H9 (cell line): Measurements from ENCODE around the gene HSPB1. TPM values are rescaled to one million over a fixed set of nuclear protein-coding genes. Genes with fewer than 3 reads are reported as not detected.

Experiments used
- DNase-seq: peaks from one replicate; pipeline ENCODE4 v3.0.0-alpha.2; 2017
- H2AFZ ChIP-seq: one replicate; pipeline ENCODE4 v1.6.1; 2013; ENCODE audit warnings: mild to moderate bottlenecking, low read length, control low read depth, moderate library complexity
- H2AK5ac ChIP-seq: 2 replicates; pipeline ENCODE4 v1.6.1; 2013; ENCODE audit warnings: low read length, control low read depth, mixed read lengths; ENCODE audit not compliant: insufficient read length
- H2BK120ac ChIP-seq: one replicate; pipeline ENCODE4 v1.6.1; 2013; ENCODE audit warnings: low read depth, mild to moderate bottlenecking, low read length, control low read depth, inconsistent platforms; ENCODE audit not compliant: poor library complexity, severe bottlenecking
- H2BK12ac ChIP-seq: 2 replicates; pipeline ENCODE4 v1.6.1; 2013; ENCODE audit warnings: low read length, control low read depth, mixed read lengths, low read depth; ENCODE audit not compliant: insufficient read length
- H2BK15ac ChIP-seq: 2 replicates; pipeline ENCODE4 v1.6.1; 2013; ENCODE audit warnings: low read depth, low read length, control low read depth
- H2BK20ac ChIP-seq: one replicate; pipeline ENCODE4 v1.6.1; 2013; ENCODE audit warnings: low read depth, mild to moderate bottlenecking, low read length, control low read depth, inconsistent platforms; ENCODE audit not compliant: poor library complexity, severe bottlenecking
- H2BK5ac ChIP-seq: 2 replicates; pipeline ENCODE4 v1.6.1; 2013; ENCODE audit warnings: low read length, control low read depth, mixed read lengths; ENCODE audit not compliant: insufficient read length
- H3K14ac ChIP-seq: 2 replicates; pipeline ENCODE4 v1.6.1; 2013; ENCODE audit warnings: low read length, control low read depth; ENCODE audit not compliant: insufficient read depth
- H3K18ac ChIP-seq: 2 replicates; pipeline ENCODE4 v1.6.1; 2013; ENCODE audit warnings: low read depth, mild to moderate bottlenecking, mixed read lengths, low read length, control low read depth; ENCODE audit not compliant: insufficient read length
- H3K23ac ChIP-seq: 2 replicates; pipeline ENCODE4 v1.6.1; 2013; ENCODE audit warnings: low read length, control low read depth, mixed read lengths, low read depth; ENCODE audit not compliant: insufficient read length
- H3K23me2 ChIP-seq: 2 replicates; pipeline ENCODE4 v1.6.1; 2013; ENCODE audit warnings: low read depth, mild to moderate bottlenecking, mixed read lengths, low read length, control low read depth; ENCODE audit not compliant: insufficient read length, poor library complexity, severe bottlenecking
- H3K27ac ChIP-seq: 2 replicates; pipeline ENCODE4 v1.5.1; 2013; ENCODE audit warnings: low read length, control low read depth, mixed read lengths, low read depth; ENCODE audit not compliant: insufficient read length
- H3K27me3 ChIP-seq: 2 replicates; pipeline ENCODE4 v1.6.1; 2013; ENCODE audit warnings: low read length, control low read depth, inconsistent platforms; ENCODE audit not compliant: insufficient read depth
- H3K4ac ChIP-seq: 2 replicates; pipeline ENCODE4 v1.6.1; 2013; ENCODE audit warnings: low read depth, mild to moderate bottlenecking, control low read depth, inconsistent platforms, low read length, moderate library complexity
- H3K4me1 ChIP-seq: 2 replicates; pipeline ENCODE4 v1.6.1; 2013; ENCODE audit warnings: low read length, control low read depth, inconsistent platforms; ENCODE audit not compliant: insufficient read depth
- H3K4me2 ChIP-seq: 2 replicates; pipeline ENCODE4 v1.6.1; 2013; ENCODE audit warnings: low read length, control low read depth, mixed read lengths; ENCODE audit not compliant: insufficient read length, insufficient read depth
- H3K56ac ChIP-seq: 2 replicates; pipeline ENCODE4 v1.6.1; 2013; ENCODE audit warnings: low read depth, mild to moderate bottlenecking, mixed read lengths, low read length, control low read depth; ENCODE audit not compliant: insufficient read length
- H3K79me1 ChIP-seq: 2 replicates; pipeline ENCODE4 v1.6.1; 2013; ENCODE audit warnings: low read depth, mild to moderate bottlenecking, moderate library complexity, low read length, control low read depth, inconsistent platforms; ENCODE audit not compliant: insufficient read depth, poor library complexity, severe bottlenecking
- H3K79me2 ChIP-seq: 2 replicates; pipeline ENCODE4 v1.6.1; 2013; ENCODE audit warnings: low read length, control low read depth, inconsistent platforms; ENCODE audit not compliant: insufficient read depth
- H3K9ac ChIP-seq: 2 replicates; pipeline ENCODE4 v1.6.1; 2013; ENCODE audit warnings: low read length, control low read depth, mixed read lengths; ENCODE audit not compliant: insufficient read length; ENCODE audit errors: extremely low read depth
- H3K9me3 ChIP-seq: one replicate; pipeline ENCODE4 v1.6.1; 2013; ENCODE audit warnings: low read depth, low read length, inconsistent platforms; ENCODE audit not compliant: control insufficient read depth
- H3T11ph ChIP-seq: one replicate; pipeline ENCODE4 v1.6.1; 2013; ENCODE audit warnings: mild to moderate bottlenecking, low read length, control low read depth, inconsistent platforms
- H4K20me1 ChIP-seq: one replicate; pipeline ENCODE4 v1.6.1; 2013; ENCODE audit not compliant: control insufficient read depth, insufficient read length, insufficient read depth
- H4K5ac ChIP-seq: 2 replicates; pipeline ENCODE4 v1.6.1; 2013; ENCODE audit warnings: low read depth, mild to moderate bottlenecking, mixed read lengths, low read length, control low read depth; ENCODE audit not compliant: insufficient read length
- H4K8ac ChIP-seq: replicated peaks from 2 replicates; pipeline ENCODE4 v1.6.1; 2013; ENCODE audit warnings: low read length, control low read depth, mixed read lengths, low read depth; ENCODE audit not compliant: insufficient read length
- H4K91ac ChIP-seq: 2 replicates; pipeline ENCODE4 v1.6.1; 2013; ENCODE audit warnings: low read depth, mild to moderate bottlenecking, moderate library complexity, mixed read lengths, low read length, control low read depth; ENCODE audit not compliant: insufficient read length
- H3K27ac Mint-ChIP-seq, 3 experiments: 2 replicates in 2 of 3; 3 replicates in 1 of 3; pipeline ENCODE4 v1.8.0; 2020 to 2021; ENCODE audit warnings: mixed read lengths in 3 of 3, mild to moderate bottlenecking in 1 of 3, moderate library complexity in 1 of 3
- H3K27me3 Mint-ChIP-seq: 2 replicates; pipeline ENCODE4 v1.8.0; 2021; ENCODE audit warnings: low read depth, mild to moderate bottlenecking, moderate library complexity, mixed read lengths
- H3K36me3 Mint-ChIP-seq, 3 experiments: 2 replicates in 2 of 3; 3 replicates in 1 of 3; pipeline ENCODE4 v1.8.0; 2020 to 2021; ENCODE audit warnings: low read depth in 3 of 3, mixed read lengths in 3 of 3; ENCODE audit not compliant: insufficient read depth in 1 of 3
- H3K4me1 Mint-ChIP-seq, 2 experiments: 2 replicates each; pipeline ENCODE4 v1.8.0; 2020; ENCODE audit warnings: mixed read lengths in 2 of 2
- H3K4me3 Mint-ChIP-seq, 2 experiments: 2 replicates in 1 of 2; 3 replicates in 1 of 2; pipeline ENCODE4 v1.8.0; 2020 to 2021; ENCODE audit warnings: mild to moderate bottlenecking in 2 of 2, mixed read lengths in 2 of 2, moderate library complexity in 1 of 2
- H3K9me3 Mint-ChIP-seq, 2 experiments: 2 replicates in 1 of 2; 3 replicates in 1 of 2; pipeline ENCODE4 v1.8.0; 2020; ENCODE audit warnings: mild to moderate bottlenecking in 2 of 2, mixed read lengths in 2 of 2, moderate library complexity in 1 of 2
- WGBS: extraction: QIAGEN DNeasy Blood & Tissue Kit; methylation state at CpG from one replicate; pipeline ENCODE4 v1.1.7; 2013; ENCODE audit warnings: missing lambda C conversion rate, low lambda C conversion rate, mixed read lengths; ENCODE audit not compliant: insufficient read length; ENCODE audit errors: extremely low coverage; 5-methylcytosine and 5-hydroxymethylcytosine counted together
- total RNA-seq: library from RNA; stranded (reverse); gene quantifications from 2 replicates; pipeline ENCODE4 v1.2.1, GENCODE V29; 2021
- TF ChIP-seq, protein P1 (sequence below): fragments of 200-600 bp; sonication (generic); conservative IDR thresholded peaks from 3 replicates; pipeline ENCODE4 v1.8.0; 2021; ENCODE audit warnings: antibody characterized with exemption, mild to moderate bottlenecking

The HSPB1 gene
- total RNA-seq, 1 experiment from 2014 or later, result 186 TPM

DNA sequence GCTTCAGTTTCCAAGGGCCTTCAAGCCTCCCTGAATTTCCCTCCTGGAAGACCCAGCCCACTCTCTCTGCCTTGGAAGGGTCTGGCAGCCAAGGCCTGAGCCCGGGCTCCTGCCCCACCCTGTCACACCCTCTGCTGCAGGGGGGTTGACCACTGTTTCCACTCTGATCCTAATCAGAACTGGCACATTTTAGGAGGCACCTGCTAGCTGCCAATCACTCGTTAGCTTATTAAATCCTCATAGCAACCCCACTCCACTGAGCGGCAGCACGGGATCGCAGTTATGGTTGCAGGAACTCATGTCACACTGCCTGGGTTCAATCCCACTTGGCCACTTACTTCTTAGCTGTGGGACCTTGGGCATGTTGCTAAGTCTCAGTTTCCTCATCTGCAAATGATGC lies 12.9 kb downstream of the HSPB1 start:
- no peak overlapping the region for H3K4me3 Mint-ChIP-seq
- Histone ChIP-seq H3K9me3 (no peaks in the 10 kb centered on the region), H3K9ac (no peak overlapping the region), H2BK20ac (no peak overlapping the region), H2AK5ac (no peak overlapping the region), H4K20me1 (no peaks in the 10 kb centered on the region), H3K79me2 (no peaks in the 10 kb centered on the region), H3K23ac (no peak overlapping the region), H2BK120ac (no peak overlapping the region), H3K4me2 (no peak overlapping the region), H3K23me2 (peaks cover 3% of the 10 kb centered on the region), H3K27me3 (no peaks in the 10 kb centered on the region), H2BK12ac (no peak overlapping the region), H3K18ac (no peak overlapping the region), H3K14ac (no peak overlapping the region), H3K56ac (no peak overlapping the region), H3K27ac (no peak overlapping the region), H3K4ac (no peak overlapping the region), H4K91ac (no peak overlapping the region), H2BK15ac (no peak overlapping the region; the same call in 1 of the 2 replicates), H3T11ph (no peak overlapping the region), H2AFZ (no peak overlapping the region), H4K5ac (no peak overlapping the region), H4K8ac (no peak overlapping the region), H3K79me1 (no peaks in the 10 kb centered on the region), H3K4me1 (peaks cover 4% of the 10 kb centered on the region; the same call in 1 of the 2 replicates), H2BK5ac (no peak overlapping the region)
- no peak overlapping the region for H3K27ac Mint-ChIP-seq
- peaks cover 0 to 3% (median under 1%) of the 10 kb centered on the region in 3 experiments; a peak in 1 of 7 replicates for H3K36me3 Mint-ChIP-seq
- no CpG with 5 or more reads among the region's 5 CpGs for WGBS
- 0 out of 5 replicates have a peak, but pooled peaks cover 0 to 1% of the 10 kb centered on the region in 2 experiments for H3K9me3 Mint-ChIP-seq
- TF ChIP-seq, protein P1, sequence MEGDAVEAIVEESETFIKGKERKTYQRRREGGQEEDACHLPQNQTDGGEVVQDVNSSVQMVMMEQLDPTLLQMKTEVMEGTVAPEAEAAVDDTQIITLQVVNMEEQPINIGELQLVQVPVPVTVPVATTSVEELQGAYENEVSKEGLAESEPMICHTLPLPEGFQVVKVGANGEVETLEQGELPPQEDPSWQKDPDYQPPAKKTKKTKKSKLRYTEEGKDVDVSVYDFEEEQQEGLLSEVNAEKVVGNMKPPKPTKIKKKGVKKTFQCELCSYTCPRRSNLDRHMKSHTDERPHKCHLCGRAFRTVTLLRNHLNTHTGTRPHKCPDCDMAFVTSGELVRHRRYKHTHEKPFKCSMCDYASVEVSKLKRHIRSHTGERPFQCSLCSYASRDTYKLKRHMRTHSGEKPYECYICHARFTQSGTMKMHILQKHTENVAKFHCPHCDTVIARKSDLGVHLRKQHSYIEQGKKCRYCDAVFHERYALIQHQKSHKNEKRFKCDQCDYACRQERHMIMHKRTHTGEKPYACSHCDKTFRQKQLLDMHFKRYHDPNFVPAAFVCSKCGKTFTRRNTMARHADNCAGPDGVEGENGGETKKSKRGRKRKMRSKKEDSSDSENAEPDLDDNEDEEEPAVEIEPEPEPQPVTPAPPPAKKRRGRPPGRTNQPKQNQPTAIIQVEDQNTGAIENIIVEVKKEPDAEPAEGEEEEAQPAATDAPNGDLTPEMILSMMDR, result no peak
- DNase-seq, result no peak
- H3K27me3 Mint-ChIP-seq, result no peaks in the 10 kb centered on the region
- H3K4me1 Mint-ChIP-seq, result peaks cover 26 to 27% of the 10 kb centered on the region in 2 experiments
